ENCODE data around the gene SPINK5. TPM values are rescaled to one million over a fixed set of nuclear protein-coding genes. Genes with fewer than 3 reads are reported as not detected.
A peak's percentile ranks its signal among the peaks of the same experiment; 100 is the strongest.

Gene SPINK5
- total and polyA plus RNA-seq, 12 donors = 0.07 to 3.4 (median 0.37) TPM; not detected in 1

DNA sequence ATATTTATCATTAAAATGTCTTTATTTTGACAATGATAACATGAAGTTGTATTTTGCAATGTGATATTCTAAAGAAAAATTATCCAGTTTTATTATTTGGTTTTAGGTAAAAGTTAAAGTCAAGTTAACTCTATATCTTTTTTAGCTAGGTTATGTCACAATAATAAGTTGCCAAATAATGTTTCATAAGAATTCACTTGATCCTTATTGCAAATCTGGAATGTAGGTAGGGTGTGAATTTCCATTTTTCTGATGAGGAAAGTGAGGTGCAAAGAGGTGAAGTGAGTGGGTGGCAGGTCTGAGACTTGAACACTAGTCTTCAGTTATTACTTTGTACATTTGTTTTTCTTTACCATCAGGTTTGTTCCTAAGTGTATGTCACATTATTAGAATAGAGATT, 21.5 kb downstream of the SPINK5 start:
- Histone ChIP-seq H3K9me3 (peaks cover 0 to 15% (median 6%) of the 10 kb centered on the region in 11 donors), H3K27me3 (no peaks in the 10 kb centered on the region)
- intact Hi-C loops (cut with DNase I) = no loop called here

DNA sequence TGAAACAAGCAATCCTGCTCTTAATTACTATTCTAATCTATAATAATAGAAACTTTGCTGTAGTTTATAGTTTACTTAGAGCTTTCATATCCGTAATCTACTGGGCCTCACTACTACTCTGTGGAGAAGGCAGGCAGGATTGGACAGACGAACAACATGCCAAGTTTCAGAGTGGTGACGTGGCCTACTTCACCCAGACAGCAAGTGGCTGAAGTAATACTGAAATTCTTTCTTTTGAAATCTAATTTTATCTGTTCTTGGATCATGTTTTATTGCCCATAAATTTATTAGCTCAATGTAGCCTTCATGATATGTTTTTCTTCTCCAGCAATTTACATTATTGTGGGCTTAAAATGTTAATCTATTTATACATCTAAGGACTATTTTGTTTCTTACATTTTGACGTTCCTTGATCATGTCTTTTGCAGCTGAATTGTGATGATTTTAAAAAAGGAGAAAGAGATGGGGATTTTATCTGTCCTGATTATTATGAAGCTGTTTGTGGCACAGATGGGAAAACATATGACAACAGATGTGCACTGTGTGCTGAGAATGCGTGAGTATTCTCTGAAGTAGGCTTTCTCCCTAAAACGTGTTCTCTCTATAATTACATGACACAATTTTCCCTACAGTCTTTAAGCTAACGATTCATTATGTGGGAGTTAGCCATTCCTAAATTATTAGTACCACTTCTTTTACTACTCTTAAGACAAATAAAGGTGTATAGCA, 22.4 kb downstream of the SPINK5 start:
- H3K4me1 ChIP-seq = peaks cover 0 to 12% (median 0%) of the 10 kb centered on the region in 9 donors
- H3K27ac ChIP-seq = no peak overlapping the region
- no peak for ATAC-seq
- no peaks in the 10 kb centered on the region for H3K36me3 ChIP-seq
- 67 to 71% methylated on average over 7 of the region's 7 CpGs for WGBS, 2 donors
- H3K4me3 ChIP-seq = no peak overlapping the region
- no peaks in the 10 kb centered on the region for H3K27me3 ChIP-seq
- H3K9me3 ChIP-seq = peaks cover 0 to 15% (median 6%) of the 10 kb centered on the region in 11 donors
- intact Hi-C loops (cut with DNase I) = no loop called here
- TF ChIP-seq, protein P1, sequence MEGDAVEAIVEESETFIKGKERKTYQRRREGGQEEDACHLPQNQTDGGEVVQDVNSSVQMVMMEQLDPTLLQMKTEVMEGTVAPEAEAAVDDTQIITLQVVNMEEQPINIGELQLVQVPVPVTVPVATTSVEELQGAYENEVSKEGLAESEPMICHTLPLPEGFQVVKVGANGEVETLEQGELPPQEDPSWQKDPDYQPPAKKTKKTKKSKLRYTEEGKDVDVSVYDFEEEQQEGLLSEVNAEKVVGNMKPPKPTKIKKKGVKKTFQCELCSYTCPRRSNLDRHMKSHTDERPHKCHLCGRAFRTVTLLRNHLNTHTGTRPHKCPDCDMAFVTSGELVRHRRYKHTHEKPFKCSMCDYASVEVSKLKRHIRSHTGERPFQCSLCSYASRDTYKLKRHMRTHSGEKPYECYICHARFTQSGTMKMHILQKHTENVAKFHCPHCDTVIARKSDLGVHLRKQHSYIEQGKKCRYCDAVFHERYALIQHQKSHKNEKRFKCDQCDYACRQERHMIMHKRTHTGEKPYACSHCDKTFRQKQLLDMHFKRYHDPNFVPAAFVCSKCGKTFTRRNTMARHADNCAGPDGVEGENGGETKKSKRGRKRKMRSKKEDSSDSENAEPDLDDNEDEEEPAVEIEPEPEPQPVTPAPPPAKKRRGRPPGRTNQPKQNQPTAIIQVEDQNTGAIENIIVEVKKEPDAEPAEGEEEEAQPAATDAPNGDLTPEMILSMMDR (IDR thresholded peaks at IDR 0.05) = no peak
- DNase-seq = no peak

More for the DNA sequence above, 21.5 kb downstream of the SPINK5 start:
- DNase-seq (no peak), ATAC-seq (no peak)
- Histone ChIP-seq H3K27ac (no peak overlapping the region), H3K4me1 (peaks cover 0 to 4% (median 0%) of the 10 kb centered on the region in 9 donors), H3K36me3 (no peaks in the 10 kb centered on the region), H3K4me3 (no peak overlapping the region)
- TF ChIP-seq, protein P1 (IDR thresholded peaks at IDR 0.05) = no peak

DNA sequence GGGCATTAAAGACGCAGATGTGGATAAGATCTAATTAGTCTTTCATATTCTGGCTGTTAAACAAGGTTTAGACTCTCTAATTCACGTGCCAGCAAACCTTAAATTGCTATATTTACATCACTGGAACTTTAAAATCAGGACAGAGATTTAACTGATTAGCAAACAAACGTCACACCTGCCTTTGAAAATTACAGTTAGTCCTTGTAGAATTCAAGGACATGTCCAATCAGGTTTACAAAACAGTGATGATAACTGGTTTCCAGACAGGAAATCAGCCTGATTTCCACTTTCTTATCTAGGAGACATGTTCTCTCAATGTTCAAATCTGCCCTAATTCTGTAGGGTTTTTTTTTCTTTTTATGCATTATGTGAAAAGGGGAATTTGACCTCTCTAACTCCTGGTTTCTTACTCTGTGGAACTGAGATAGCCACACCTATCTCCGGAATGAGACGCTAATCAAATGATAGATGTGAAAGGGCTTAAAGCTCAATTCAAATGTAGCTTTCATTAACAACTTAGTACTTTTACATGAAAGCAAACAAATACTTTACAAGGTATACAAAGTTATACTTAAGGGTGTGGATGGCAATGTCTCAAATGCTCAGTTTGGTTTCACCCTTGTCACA, 26.5 kb downstream of the SPINK5 start:
- 38 to 50% methylated on average over 5 of the region's 5 CpGs for WGBS, 2 donors
- Histone ChIP-seq H3K4me1 (peaks cover 0 to 23% (median 0%) of the 10 kb centered on the region in 9 donors), H3K27me3 (no peaks in the 10 kb centered on the region), H3K9me3 (no peaks in the 10 kb centered on the region), H3K4me3 (no peak overlapping the region), H3K27ac (peak overlapping the region in 2 of 10 donors; percentile 32 to 40), H3K36me3 (no peaks in the 10 kb centered on the region)
- DNase-seq (no peak), ATAC-seq (no peak)
- TF ChIP-seq, protein P1 (IDR thresholded peaks at IDR 0.05) = no peak
- intact Hi-C loops (cut with DNase I) = loop anchor here in 1 of 10 donors (5.0 kb wide), 2 partner anchors 63 to 128 kb away; no protein-coding TSS in a partner anchor

DNA sequence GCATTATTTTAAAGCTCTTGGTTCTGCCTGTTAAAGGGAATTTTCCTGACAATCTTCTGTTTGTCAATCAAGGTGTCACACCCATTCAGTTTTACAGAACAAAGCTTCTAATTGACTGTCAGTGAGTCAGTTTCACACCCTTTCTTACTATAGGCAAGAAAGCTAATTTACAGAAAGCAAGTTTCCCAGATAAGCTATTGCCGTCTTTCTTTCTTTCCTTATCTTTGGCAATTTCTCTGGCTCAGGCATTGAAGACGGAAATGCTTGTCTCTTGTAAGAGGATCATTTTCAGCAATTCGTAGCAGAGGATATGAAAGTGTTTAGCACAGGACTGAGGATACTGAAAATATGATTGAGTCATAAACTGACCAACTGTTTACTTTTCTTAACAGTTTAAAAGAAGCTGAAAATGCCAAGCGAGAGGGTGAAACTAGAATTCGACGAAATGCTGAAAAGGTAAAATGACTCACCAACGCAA, 27.0 kb downstream of the SPINK5 start:
- TF ChIP-seq, protein P1 (IDR thresholded peaks at IDR 0.05) = no peak
- WGBS, 2 donors = 67 to 78% methylated on average over 7 of the region's 7 CpGs
- H3K4me1 ChIP-seq = peaks cover 0 to 23% (median 0%) of the 10 kb centered on the region in 9 donors
- DNase-seq = no peak
- peak overlapping the region in 2 of 10 donors; percentile 32 to 40 for H3K27ac ChIP-seq
- H3K4me3 ChIP-seq = no peak overlapping the region
- no peak for ATAC-seq
- H3K9me3 ChIP-seq = no peaks in the 10 kb centered on the region
- intact Hi-C loops (cut with DNase I) = loop anchor here in 1 of 10 donors (5.0 kb wide), 2 partner anchors 64 to 129 kb away; no protein-coding TSS in a partner anchor
- no peaks in the 10 kb centered on the region for H3K27me3 ChIP-seq
- no peaks in the 10 kb centered on the region for H3K36me3 ChIP-seq
